Measurements from ENCODE around the gene HOXA13.

DNA sequence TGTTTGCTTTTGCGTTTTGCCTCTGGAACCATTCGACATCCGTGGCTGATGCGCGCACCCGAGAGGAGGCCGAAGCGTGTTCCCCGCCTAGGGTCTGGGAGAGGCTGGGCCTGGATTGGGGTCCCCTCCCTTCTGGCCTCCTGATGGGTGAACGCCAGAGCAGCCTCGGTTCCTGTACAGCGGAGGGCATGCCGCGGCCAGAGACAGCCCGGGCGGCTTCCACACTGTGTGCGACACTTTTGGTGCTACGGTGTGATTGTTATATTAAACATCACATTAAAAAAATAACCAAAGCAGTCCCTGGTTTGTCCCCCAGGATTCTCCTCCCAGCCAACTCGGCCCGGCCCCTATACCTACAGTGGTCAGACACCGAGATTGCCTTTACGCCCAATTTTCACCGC is 39.7 kb downstream of the HOXA13 start:
- TF ChIP-seq, protein P1, sequence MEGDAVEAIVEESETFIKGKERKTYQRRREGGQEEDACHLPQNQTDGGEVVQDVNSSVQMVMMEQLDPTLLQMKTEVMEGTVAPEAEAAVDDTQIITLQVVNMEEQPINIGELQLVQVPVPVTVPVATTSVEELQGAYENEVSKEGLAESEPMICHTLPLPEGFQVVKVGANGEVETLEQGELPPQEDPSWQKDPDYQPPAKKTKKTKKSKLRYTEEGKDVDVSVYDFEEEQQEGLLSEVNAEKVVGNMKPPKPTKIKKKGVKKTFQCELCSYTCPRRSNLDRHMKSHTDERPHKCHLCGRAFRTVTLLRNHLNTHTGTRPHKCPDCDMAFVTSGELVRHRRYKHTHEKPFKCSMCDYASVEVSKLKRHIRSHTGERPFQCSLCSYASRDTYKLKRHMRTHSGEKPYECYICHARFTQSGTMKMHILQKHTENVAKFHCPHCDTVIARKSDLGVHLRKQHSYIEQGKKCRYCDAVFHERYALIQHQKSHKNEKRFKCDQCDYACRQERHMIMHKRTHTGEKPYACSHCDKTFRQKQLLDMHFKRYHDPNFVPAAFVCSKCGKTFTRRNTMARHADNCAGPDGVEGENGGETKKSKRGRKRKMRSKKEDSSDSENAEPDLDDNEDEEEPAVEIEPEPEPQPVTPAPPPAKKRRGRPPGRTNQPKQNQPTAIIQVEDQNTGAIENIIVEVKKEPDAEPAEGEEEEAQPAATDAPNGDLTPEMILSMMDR (IDR thresholded peaks at IDR 0.05; ENCODE audit: low read depth, low read length): no peak
- TF ChIP-seq EZH2phosphoT487 (IDR thresholded peaks at IDR 0.05; ENCODE audit: low read depth): no peak
